ENCODE measurements around the gene POGLUT2.
"Not testable (repeated sequence)": the region's sequence is repeated elsewhere in the genome, so short reads cannot be mapped to it uniquely, and the experiment has no call there.

Gene POGLUT2

GRCh38 chr13:102805680-102806079 lies 6.9 kb upstream of the POGLUT2 start:
- no peak for DNase-seq

- peak; percentile 86 for DNase-seq
Measured at GRCh38 chr13:102800145-102801041, 1.6 kb upstream of the POGLUT2 start.

GRCh38 chr13:102799426-102800144 lies 809 bp upstream of the POGLUT2 start:
- DNase-seq, result no peak

- DNase-seq, result no peak
Measured at GRCh38 chr13:102793611-102794355, 5.0 kb downstream of the POGLUT2 start.

- DNase-seq, result no peak
Measured at GRCh38 chr13:102792396-102792795, 6.4 kb downstream of the POGLUT2 start.

- no peak for DNase-seq
Measured at GRCh38 chr13:102788683-102789082, 10.1 kb downstream of the POGLUT2 start.

GRCh38 chr13:102784483-102784882 lies 14.3 kb downstream of the POGLUT2 start:
- no peak for DNase-seq

- no peak for DNase-seq
Measured at GRCh38 chr13:102781591-102781990, 17.2 kb downstream of the POGLUT2 start.

GRCh38 chr13:102780656-102781055 lies 18.1 kb downstream of the POGLUT2 start:
- not testable (repeated sequence) for DNase-seq

- DNase-seq, result peak; percentile 51
Measured at GRCh38 chr13:102779436-102780159, 19.2 kb downstream of the POGLUT2 start.

- no peak for DNase-seq
Measured at GRCh38 chr13:102777736-102778135, 21.0 kb downstream of the POGLUT2 start.

GRCh38 chr13:102776271-102776670 lies 22.5 kb downstream of the POGLUT2 start:
- DNase-seq, result no peak

- no peak for DNase-seq
Measured at GRCh38 chr13:102774591-102775520, 23.9 kb downstream of the POGLUT2 start.

- DNase-seq, result no peak
Measured at GRCh38 chr13:102774214-102774568, 24.6 kb downstream of the POGLUT2 start.

- DNase-seq, result peak; percentile 91
Measured at GRCh38 chr13:102773441-102774213, 25.1 kb downstream of the POGLUT2 start, which contains the start of gene TEX30. TEX30 (minus strand) TSS chr13:102773786; CDS start chr13:102770026, 3,760 bp downstream.

- no peak for DNase-seq
Measured at GRCh38 chr13:102772042-102772425, 26.7 kb downstream of the POGLUT2 start.

- DNase-seq, result no peak
Measured at GRCh38 chr13:102771298-102772041, 27.3 kb downstream of the POGLUT2 start.

- no peak for DNase-seq
Measured at GRCh38 chr13:102770435-102770834, 28.3 kb downstream of the POGLUT2 start.

GRCh38 chr13:102769679-102770078 lies 29.1 kb downstream of the POGLUT2 start:
- DNase-seq, result no peak

- DNase-seq, result no peak
Measured at GRCh38 chr13:102768909-102769308, 29.9 kb downstream of the POGLUT2 start.

Measured in CD4-positive, alpha-beta T cell treated with Interleukin-12 subunit alpha and Interleukin-12 subunit beta, for 1 hour (primary cell).